Kidney (tissue), 14 donors: ENCODE results near the gene RGS10. TPM values are rescaled to one million over a fixed set of nuclear protein-coding genes. Genes with fewer than 3 reads are reported as not detected.

Experiments used
- DNase-seq, 5 donors: peaks; one replicate each; pipeline ENCODE4 v3.0.0-alpha.2; 2013 to 2020
- FAIRE-seq: peaks from 2 replicates; lab custom pipeline; 2012; peaks lifted over from hg19 to GRCh38; lab: Jason Lieb, UNC
- H3K27ac ChIP-seq, 2 donors: one replicate each; pipeline ENCODE4 v1.7.0; 2013; ENCODE audit warnings: low read depth in 2 of 2, low read length in 2 of 2, inconsistent platforms in 1 of 2
- H3K27me3 ChIP-seq: one replicate; pipeline ENCODE4 v1.7.1; 2013; ENCODE audit warnings: low read length, inconsistent platforms; ENCODE audit not compliant: control insufficient read depth, insufficient read depth
- H3K36me3 ChIP-seq, 3 donors: one replicate each; pipeline versions ENCODE4 v1.7.0 to v1.7.1; 2013; ENCODE audit warnings: low read length in 3 of 3, control low read depth in 1 of 3, inconsistent platforms in 1 of 3; ENCODE audit not compliant: insufficient read depth in 3 of 3, control insufficient read depth in 2 of 3
- H3K4me1 ChIP-seq, 3 donors: one replicate each; pipeline versions ENCODE4 v1.7.0 to v1.7.1; 2013; ENCODE audit warnings: low read length in 3 of 3, inconsistent platforms in 1 of 3, low read depth in 1 of 3; ENCODE audit not compliant: control insufficient read depth in 2 of 3, insufficient read depth in 2 of 3
- H3K4me3 ChIP-seq, 3 donors: one replicate each; pipeline versions ENCODE4 v1.7.0 to v1.8.1; 2013; ENCODE audit warnings: low read length in 3 of 3, control low read depth in 1 of 3, inconsistent platforms in 1 of 3
- H3K9ac ChIP-seq, 3 donors: one replicate each; pipeline versions ENCODE4 v1.7.0 to v1.7.1; 2013; ENCODE audit warnings: low read length in 3 of 3, control low read depth in 1 of 3, inconsistent platforms in 1 of 3
- H3K9me3 ChIP-seq, 3 donors: one replicate each; pipeline versions ENCODE4 v1.7.0 to v1.7.1; 2013; ENCODE audit warnings: low read length in 3 of 3, control low read depth in 1 of 3, inconsistent platforms in 1 of 3; ENCODE audit not compliant: control insufficient read depth in 2 of 3, insufficient read depth in 1 of 3
- CTCF ChIP-seq: IDR thresholded peaks from 3 replicates; pipeline ENCODE4 v1.5.1; 2012; ENCODE audit warnings: mild to moderate bottlenecking, moderate library complexity, borderline replicate concordance; ENCODE audit not compliant: insufficient read depth; ENCODE audit errors: extremely low read depth
- intact Hi-C: fragments of 100-400 bp; cut with DNase I; formaldehyde crosslinking; loops from one replicate; pipeline ENCODE4 v1.11.1; 2022
- polyA plus RNA-seq: library from polyadenylated mRNA; stranded (reverse); fragments of 350-450 nt; fragmentation: Illumina TruSeq; extraction: RNeasy Lipid Tissue Mini Kit (QIAGEN cat#74804); gene quantifications from one replicate; pipeline ENCODE4 v1.2.3, GENCODE V29; 2014; ENCODE audit warnings: low read depth, low replicate concordance; ENCODE audit not compliant: insufficient read depth
- total RNA-seq: library from RNA; stranded (reverse); fragmentation: NEBNext Ultra II Directional; extraction: Animal tissue kit (Norgen Biotek cat#: 25700); gene quantifications from one replicate; pipeline ENCODE4 v1.2.1, GENCODE V29; 2021
- donor health status: control.
- donor health status: control.
- donor health status: control.
- donor health status: control.
- donor health status: control.
- donor health status: DM: yes; HTN: yes; CAD: no.
- donor health status: Normal renal cell carcinoma (clear cell type).

Gene RGS10
- total and polyA plus RNA-seq, 2 donors from 2014 or later, result 19.9 to 25.4 TPM

GRCh38 chr10:119497243-119497642, 45.3 kb downstream of the RGS10 start:
- TF ChIP-seq CTCF, result no peak
- Histone ChIP-seq H3K4me1 (peaks cover 0 to 2% (median 0%) of the 10 kb centered on the region in 3 donors), H3K4me3 (no peak overlapping the region), H3K27me3 (no peaks in the 10 kb centered on the region), H3K9ac (no peak overlapping the region), H3K27ac (no peak overlapping the region), H3K9me3 (no peaks in the 10 kb centered on the region), H3K36me3 (no peaks in the 10 kb centered on the region)
- FAIRE-seq (no peak), DNase-seq (peak in 1 of 5 donors; percentile 6)
- intact Hi-C loops, result no loop called here

GRCh38 chr10:119496273-119496672, 46.2 kb downstream of the RGS10 start:
- H3K4me1 ChIP-seq, result peaks cover 0 to 2% (median 0%) of the 10 kb centered on the region in 3 donors
- FAIRE-seq, result no peak
- DNase-seq, result peak in 1 of 5 donors; percentile 24
- H3K4me3 ChIP-seq, result no peak overlapping the region
- no peak overlapping the region for H3K27ac ChIP-seq
- intact Hi-C loops, result no loop called here
- no peak for TF ChIP-seq CTCF
- no peaks in the 10 kb centered on the region for H3K36me3 ChIP-seq
- H3K27me3 ChIP-seq, result no peaks in the 10 kb centered on the region
- no peaks in the 10 kb centered on the region for H3K9me3 ChIP-seq
- H3K9ac ChIP-seq, result no peak overlapping the region

- DNase-seq (no peak), FAIRE-seq (no peak)
- Histone ChIP-seq H3K36me3 (no peaks in the 10 kb centered on the region), H3K27me3 (no peaks in the 10 kb centered on the region), H3K4me1 (peaks cover 0 to 2% (median 0%) of the 10 kb centered on the region in 3 donors), H3K27ac (no peak overlapping the region), H3K9ac (no peak overlapping the region), H3K9me3 (no peaks in the 10 kb centered on the region), H3K4me3 (no peak overlapping the region)
- intact Hi-C loops, result no loop called here
- no peak for TF ChIP-seq CTCF
Observed at GRCh38 chr10:119495545-119495944, 47.0 kb downstream of the RGS10 start.

- no peak for TF ChIP-seq CTCF
- Histone ChIP-seq H3K27ac (no peak overlapping the region), H3K9me3 (no peaks in the 10 kb centered on the region), H3K36me3 (no peaks in the 10 kb centered on the region), H3K4me3 (no peak overlapping the region), H3K9ac (no peak overlapping the region), H3K4me1 (peaks cover 0 to 2% (median 0%) of the 10 kb centered on the region in 3 donors), H3K27me3 (no peaks in the 10 kb centered on the region)
- intact Hi-C loops, result no loop called here
- FAIRE-seq, result no peak
- no peak for DNase-seq
Observed at GRCh38 chr10:119495021-119495505, 47.5 kb downstream of the RGS10 start.
